Ishikawa (cell line): ENCODE results near the gene SCN8A.
A peak's percentile ranks its signal among the peaks of the same experiment; 100 is the strongest.

Experiments
- CEBPB ChIP-seq: IDR thresholded peaks from 2 replicates; pipeline ENCODE4 v1.6.1; 2012
- CREB1 ChIP-seq: IDR thresholded peaks from 2 replicates; pipeline ENCODE4 v1.6.1; 2012; ENCODE audit warnings: low read depth
- EGR1 ChIP-seq: IDR thresholded peaks from 2 replicates; pipeline ENCODE4 v1.6.1; 2012
- EP300 ChIP-seq: IDR thresholded peaks from 2 replicates; pipeline ENCODE4 v1.6.1; 2012; ENCODE audit warnings: borderline replicate concordance
- FOXM1 ChIP-seq: IDR thresholded peaks from 2 replicates; pipeline ENCODE4 v1.6.1; 2012; ENCODE audit warnings: low read depth, borderline replicate concordance
- MAX ChIP-seq: IDR thresholded peaks from 2 replicates; pipeline ENCODE4 v1.6.1; 2012
- NFIC ChIP-seq: IDR thresholded peaks from 2 replicates; pipeline ENCODE4 v1.6.1; 2012
- RAD21 ChIP-seq: IDR thresholded peaks from 2 replicates; pipeline ENCODE4 v1.6.1; 2012; ENCODE audit warnings: low read depth
- TAF1 ChIP-seq: IDR thresholded peaks from 2 replicates; pipeline ENCODE4 v1.6.1; 2012; ENCODE audit warnings: low read depth, mild to moderate bottlenecking
- TCF12 ChIP-seq: IDR thresholded peaks from 2 replicates; pipeline ENCODE4 v1.6.1; 2012; ENCODE audit warnings: low read depth
- TEAD4 ChIP-seq: IDR thresholded peaks from 2 replicates; pipeline ENCODE4 v1.6.1; 2012
- YY1 ChIP-seq: IDR thresholded peaks from 2 replicates; pipeline ENCODE4 v1.6.1; 2012; ENCODE audit warnings: low read depth
- ZBTB7A ChIP-seq: IDR thresholded peaks from 2 replicates; pipeline ENCODE4 v1.6.1; 2012; ENCODE audit warnings: low read depth
- TF ChIP-seq, protein P1 (sequence below): IDR thresholded peaks from 2 replicates; pipeline ENCODE4 v1.6.1; 2012; ENCODE audit warnings: low read depth, mild to moderate bottlenecking
- TF ChIP-seq, protein P2 (sequence below): IDR thresholded peaks from 2 replicates; pipeline ENCODE4 v1.6.1; 2012

Gene SCN8A

GRCh38 chr12:51591016-51591901, at the start of gene SCN8A:
TSS of gene SCN8A (plus strand) at chr12:51591233. CDS start at chr12:51662818, 71,585 bp downstream.
- TF ChIP-seq TCF12 (no peak), ZBTB7A (peak; percentile 15; the same call in 1 of the 2 replicates), YY1 (peak; percentile 76; the same call in 1 of the 2 replicates)
- TF ChIP-seq, protein P1, sequence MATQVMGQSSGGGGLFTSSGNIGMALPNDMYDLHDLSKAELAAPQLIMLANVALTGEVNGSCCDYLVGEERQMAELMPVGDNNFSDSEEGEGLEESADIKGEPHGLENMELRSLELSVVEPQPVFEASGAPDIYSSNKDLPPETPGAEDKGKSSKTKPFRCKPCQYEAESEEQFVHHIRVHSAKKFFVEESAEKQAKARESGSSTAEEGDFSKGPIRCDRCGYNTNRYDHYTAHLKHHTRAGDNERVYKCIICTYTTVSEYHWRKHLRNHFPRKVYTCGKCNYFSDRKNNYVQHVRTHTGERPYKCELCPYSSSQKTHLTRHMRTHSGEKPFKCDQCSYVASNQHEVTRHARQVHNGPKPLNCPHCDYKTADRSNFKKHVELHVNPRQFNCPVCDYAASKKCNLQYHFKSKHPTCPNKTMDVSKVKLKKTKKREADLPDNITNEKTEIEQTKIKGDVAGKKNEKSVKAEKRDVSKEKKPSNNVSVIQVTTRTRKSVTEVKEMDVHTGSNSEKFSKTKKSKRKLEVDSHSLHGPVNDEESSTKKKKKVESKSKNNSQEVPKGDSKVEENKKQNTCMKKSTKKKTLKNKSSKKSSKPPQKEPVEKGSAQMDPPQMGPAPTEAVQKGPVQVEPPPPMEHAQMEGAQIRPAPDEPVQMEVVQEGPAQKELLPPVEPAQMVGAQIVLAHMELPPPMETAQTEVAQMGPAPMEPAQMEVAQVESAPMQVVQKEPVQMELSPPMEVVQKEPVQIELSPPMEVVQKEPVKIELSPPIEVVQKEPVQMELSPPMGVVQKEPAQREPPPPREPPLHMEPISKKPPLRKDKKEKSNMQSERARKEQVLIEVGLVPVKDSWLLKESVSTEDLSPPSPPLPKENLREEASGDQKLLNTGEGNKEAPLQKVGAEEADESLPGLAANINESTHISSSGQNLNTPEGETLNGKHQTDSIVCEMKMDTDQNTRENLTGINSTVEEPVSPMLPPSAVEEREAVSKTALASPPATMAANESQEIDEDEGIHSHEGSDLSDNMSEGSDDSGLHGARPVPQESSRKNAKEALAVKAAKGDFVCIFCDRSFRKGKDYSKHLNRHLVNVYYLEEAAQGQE = peak; percentile 31; the same call in 1 of the 2 replicates

- TF ChIP-seq CREB1 = no peak
- TF ChIP-seq RAD21 = no peak
- TF ChIP-seq NFIC = no peak
Observed at GRCh38 chr12:51546097-51546496, 44.9 kb upstream of the SCN8A start.

- TF ChIP-seq TAF1 = no peak
- TF ChIP-seq CREB1 = no peak
- TF ChIP-seq, protein P2, sequence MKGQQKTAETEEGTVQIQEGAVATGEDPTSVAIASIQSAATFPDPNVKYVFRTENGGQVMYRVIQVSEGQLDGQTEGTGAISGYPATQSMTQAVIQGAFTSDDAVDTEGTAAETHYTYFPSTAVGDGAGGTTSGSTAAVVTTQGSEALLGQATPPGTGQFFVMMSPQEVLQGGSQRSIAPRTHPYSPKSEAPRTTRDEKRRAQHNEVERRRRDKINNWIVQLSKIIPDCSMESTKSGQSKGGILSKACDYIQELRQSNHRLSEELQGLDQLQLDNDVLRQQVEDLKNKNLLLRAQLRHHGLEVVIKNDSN = no peak
- no peak for TF ChIP-seq TEAD4
- no peak for TF ChIP-seq ZBTB7A
- no peak for TF ChIP-seq CEBPB
- TF ChIP-seq RAD21 = no peak
- TF ChIP-seq FOXM1 = no peak
- TF ChIP-seq MAX = no peak
- TF ChIP-seq EP300 = no peak
- no peak for TF ChIP-seq NFIC
- TF ChIP-seq, protein P1 = no peak
- TF ChIP-seq EGR1 = no peak
- no peak for TF ChIP-seq YY1
- no peak for TF ChIP-seq TCF12
Observed at GRCh38 chr12:51547606-51548005, 43.4 kb upstream of the SCN8A start.

GRCh38 chr12:51548241-51548640, 42.8 kb upstream of the SCN8A start:
- TF ChIP-seq CREB1 = no peak
- TF ChIP-seq, protein P2 = no peak
- no peak for TF ChIP-seq CEBPB
- TF ChIP-seq, protein P1 = no peak
- TF ChIP-seq ZBTB7A = no peak

DNA sequence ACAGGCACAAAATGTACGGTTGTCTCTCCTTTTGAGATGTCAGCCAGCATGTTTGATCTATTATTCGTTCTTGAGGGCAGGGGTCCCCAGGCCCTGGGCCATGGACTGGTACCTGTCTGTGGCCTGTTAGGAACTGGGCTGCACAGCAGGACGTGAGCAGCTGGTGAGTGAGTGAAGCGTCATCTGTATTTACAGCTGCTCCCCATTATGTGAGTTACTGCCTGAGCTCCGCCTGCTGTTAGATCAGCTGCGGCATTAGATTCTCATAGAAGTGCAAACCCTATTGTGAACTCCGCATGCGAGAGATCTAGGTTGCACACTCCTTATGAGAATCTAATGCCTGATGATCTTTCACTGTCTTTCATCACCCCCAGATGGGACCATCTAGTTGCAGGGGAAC, 41.4 kb upstream of the SCN8A start:
- TF ChIP-seq TEAD4 (no peak), CREB1 (no peak)
